Tibial nerve (tissue), 3 donors: ENCODE measurements around the gene SGTB.
"Not testable (repeated sequence)": the region's sequence is repeated elsewhere in the genome, so short reads cannot be mapped to it uniquely, and the experiment has no call there.

ENCODE experiments used
- POLR2A ChIP-seq, 2 donors: fragments of 450-650 bp; IDR thresholded peaks; one replicate each; pipeline ENCODE4 v1.6.1; 2017; ENCODE audit warnings: antibody characterized with exemption in 2 of 2, mild to moderate bottlenecking in 2 of 2, moderate library complexity in 2 of 2
- TF ChIP-seq, protein P1 (sequence below), 5 experiments: fragments of 200-600 bp in 3 of 5; fragments of 450-650 bp in 2 of 5; sonication (generic) in 3 of 5; IDR thresholded peaks; one replicate each; pipeline ENCODE4 v1.5.1; 2016 to 2019; ENCODE audit warnings: antibody characterized with exemption in 5 of 5, mild to moderate bottlenecking in 3 of 5, moderate library complexity in 2 of 5

DNA sequence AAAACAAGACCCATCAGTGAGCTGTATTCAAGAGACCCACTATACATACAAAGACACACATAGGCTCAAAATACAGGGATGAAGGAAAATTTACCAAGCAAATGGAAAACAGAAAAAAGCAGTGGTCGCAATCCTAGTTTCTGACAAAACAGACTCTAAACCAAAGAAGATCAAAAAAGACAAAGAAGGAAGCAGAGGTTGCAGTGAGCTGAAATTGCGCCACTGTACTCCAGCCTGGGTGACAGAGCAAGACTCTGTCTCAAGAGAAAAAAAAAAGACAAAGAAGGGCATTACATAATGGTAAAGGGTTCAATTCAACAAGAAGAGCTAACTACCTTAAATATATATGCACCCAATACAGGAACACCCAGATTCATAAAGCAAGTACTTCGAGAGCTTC lies 45.9 kb downstream of the SGTB start:
- TF ChIP-seq, protein P1, sequence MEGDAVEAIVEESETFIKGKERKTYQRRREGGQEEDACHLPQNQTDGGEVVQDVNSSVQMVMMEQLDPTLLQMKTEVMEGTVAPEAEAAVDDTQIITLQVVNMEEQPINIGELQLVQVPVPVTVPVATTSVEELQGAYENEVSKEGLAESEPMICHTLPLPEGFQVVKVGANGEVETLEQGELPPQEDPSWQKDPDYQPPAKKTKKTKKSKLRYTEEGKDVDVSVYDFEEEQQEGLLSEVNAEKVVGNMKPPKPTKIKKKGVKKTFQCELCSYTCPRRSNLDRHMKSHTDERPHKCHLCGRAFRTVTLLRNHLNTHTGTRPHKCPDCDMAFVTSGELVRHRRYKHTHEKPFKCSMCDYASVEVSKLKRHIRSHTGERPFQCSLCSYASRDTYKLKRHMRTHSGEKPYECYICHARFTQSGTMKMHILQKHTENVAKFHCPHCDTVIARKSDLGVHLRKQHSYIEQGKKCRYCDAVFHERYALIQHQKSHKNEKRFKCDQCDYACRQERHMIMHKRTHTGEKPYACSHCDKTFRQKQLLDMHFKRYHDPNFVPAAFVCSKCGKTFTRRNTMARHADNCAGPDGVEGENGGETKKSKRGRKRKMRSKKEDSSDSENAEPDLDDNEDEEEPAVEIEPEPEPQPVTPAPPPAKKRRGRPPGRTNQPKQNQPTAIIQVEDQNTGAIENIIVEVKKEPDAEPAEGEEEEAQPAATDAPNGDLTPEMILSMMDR (IDR thresholded peaks at IDR 0.05), result not testable (repeated sequence)
- TF ChIP-seq POLR2A (IDR thresholded peaks at IDR 0.05), result not testable (repeated sequence)
